SK-N-MC (cell line): ENCODE measurements around the gene RGSL1.

Experiments used
- EZH2 ChIP-seq: fragments of 200-600 bp; sonication (generic); IDR thresholded peaks from one replicate; pipeline ENCODE4 v1.6.1; 2017; ENCODE audit warnings: antibody characterized with exemption
- POLR2AphosphoS5 ChIP-seq: IDR thresholded peaks from 2 replicates; pipeline ENCODE4 v1.6.1; 2012; ENCODE audit warnings: mild to moderate bottlenecking, low read depth, low read length, borderline replicate concordance

DNA sequence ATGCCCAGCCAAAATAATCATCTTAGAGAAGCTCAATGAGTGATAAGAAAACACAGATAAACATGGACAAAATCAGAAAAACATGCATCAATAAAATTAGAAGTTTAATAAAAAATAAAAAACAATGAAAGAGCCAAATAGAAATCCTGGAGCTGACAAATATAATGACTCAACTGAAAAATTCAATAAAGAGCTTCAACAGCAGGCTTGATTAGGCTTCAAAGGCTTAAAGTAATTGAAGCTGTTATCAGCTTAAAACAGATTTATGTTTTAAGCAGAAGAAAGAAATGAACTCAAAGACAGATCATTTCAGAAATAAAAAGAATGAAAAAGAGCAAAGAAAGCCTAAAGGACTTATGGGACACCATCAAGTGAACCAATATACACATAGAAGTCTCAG is 28.3 kb downstream of the RGSL1 start:
- no peak for TF ChIP-seq EZH2
- no peak for TF ChIP-seq POLR2AphosphoS5
